ENCODE data around the gene CRACDL. TPM values are rescaled to one million over a fixed set of nuclear protein-coding genes. Genes with fewer than 3 reads are reported as not detected.
"Not testable (repeated sequence)": the region's sequence is repeated elsewhere in the genome, so short reads cannot be mapped to it uniquely, and the experiment has no call there.

CRACDL gene
- total and polyA plus RNA-seq, 8 donors: 3.6 to 11.0 (median 6.0) TPM

GRCh38 chr2:98761267-98761781 lies 174.7 kb downstream of the CRACDL start:
- ATAC-seq: peak; percentile 17 to 53 (median 30)
- no peaks in the 10 kb centered on the region for H3K27me3 ChIP-seq
- no peaks in the 10 kb centered on the region for H3K36me3 ChIP-seq
- peaks cover 0 to 26% (median 12%) of the 10 kb centered on the region in 3 donors for H3K4me1 ChIP-seq
- FAIRE-seq: no peak
- no peak overlapping the region for H3K4me3 ChIP-seq
- DNase-seq: no peak
- TF ChIP-seq CTCF (IDR thresholded peaks at IDR 0.05): no peak
- 39 to 42% methylated on average over 9 of the region's 9 CpGs for WGBS, 2 donors
- intact Hi-C loops (cut with DNase I): no loop called here
- H3K27ac ChIP-seq: peak overlapping the region in 2 of 4 donors; percentile 40 to 41
- H3K9me3 ChIP-seq: no peaks in the 10 kb centered on the region

GRCh38 chr2:98759827-98760625 lies 176.0 kb downstream of the CRACDL start:
- no peak for ATAC-seq
- 77 to 82% methylated on average over 6 of the region's 6 CpGs for WGBS, 2 donors
- no peak for TF ChIP-seq CTCF (IDR thresholded peaks at IDR 0.05)
- no peak for FAIRE-seq
- Histone ChIP-seq H3K4me3 (no peak overlapping the region), H3K27ac (peak overlapping the region in 1 of 4 donors; percentile 29), H3K36me3 (no peaks in the 10 kb centered on the region), H3K4me1 (peaks cover 0 to 26% (median 12%) of the 10 kb centered on the region in 3 donors), H3K9me3 (no peaks in the 10 kb centered on the region), H3K27me3 (no peaks in the 10 kb centered on the region)
- no peak for DNase-seq
- intact Hi-C loops (cut with DNase I): no loop called here

GRCh38 chr2:98759338-98759737 lies 176.7 kb downstream of the CRACDL start:
- FAIRE-seq: no peak
- no peak for ATAC-seq
- intact Hi-C loops (cut with DNase I): no loop called here
- 83 to 92% methylated on average over 2 of the region's 2 CpGs for WGBS, 2 donors
- no peak for TF ChIP-seq CTCF (IDR thresholded peaks at IDR 0.05)
- Histone ChIP-seq H3K36me3 (no peaks in the 10 kb centered on the region), H3K4me3 (no peak overlapping the region), H3K27me3 (no peaks in the 10 kb centered on the region), H3K9me3 (no peaks in the 10 kb centered on the region), H3K27ac (peak overlapping the region in 1 of 4 donors; percentile 29), H3K4me1 (peaks cover 0 to 26% (median 12%) of the 10 kb centered on the region in 3 donors)
- no peak for DNase-seq

- no peaks in the 10 kb centered on the region for H3K9me3 ChIP-seq
- 7 to 10% methylated on average over 9 of the region's 9 CpGs for WGBS, 2 donors
- H3K4me3 ChIP-seq: no peak overlapping the region
- TF ChIP-seq CTCF (IDR thresholded peaks at IDR 0.05): no peak
- H3K4me1 ChIP-seq: peaks cover 0 to 26% (median 12%) of the 10 kb centered on the region in 3 donors
- peak in 5 of 6 donors; percentile 61 to 77 (median 69) for DNase-seq
- peak overlapping the region; percentile 27 to 79 (median 50) for H3K27ac ChIP-seq
- peak; percentile 81 to 93 (median 84) for ATAC-seq
- H3K27me3 ChIP-seq: no peaks in the 10 kb centered on the region
- FAIRE-seq: no peak
- H3K36me3 ChIP-seq: no peaks in the 10 kb centered on the region
- intact Hi-C loops (cut with DNase I): no loop called here
Measured at GRCh38 chr2:98757904-98758421, 178.1 kb downstream of the CRACDL start.

- FAIRE-seq: no peak
- H3K4me1 ChIP-seq: peaks cover 0 to 18% (median 12%) of the 10 kb centered on the region in 3 donors
- ATAC-seq: no peak
Measured at GRCh38 chr2:98753801-98754200, 182.2 kb downstream of the CRACDL start.

GRCh38 chr2:98752711-98753110 lies 183.3 kb downstream of the CRACDL start:
- H3K4me1 ChIP-seq; H3K4me3 ChIP-seq; intact Hi-C loops (cut with DNase I); ATAC-seq; H3K27ac ChIP-seq; H3K27me3 ChIP-seq; FAIRE-seq; DNase-seq; H3K9me3 ChIP-seq; H3K36me3 ChIP-seq: not testable (repeated sequence)
- WGBS, 2 donors: 90 to 91% methylated on average over 4 of the region's 4 CpGs

More at GRCh38 chr2:98753801-98754200, 182.2 kb downstream of the CRACDL start:
- H3K9me3 ChIP-seq: no peaks in the 10 kb centered on the region
- no peaks in the 10 kb centered on the region for H3K36me3 ChIP-seq
- no peak for DNase-seq
- H3K27me3 ChIP-seq: no peaks in the 10 kb centered on the region
- TF ChIP-seq CTCF (IDR thresholded peaks at IDR 0.05): no peak
- H3K4me3 ChIP-seq: no peak overlapping the region
- intact Hi-C loops (cut with DNase I): no loop called here
- H3K27ac ChIP-seq: no peak overlapping the region

Data from pancreas (tissue), 10 donors.